HG03064 (cell line): ENCODE results near the gene NKD2.
"Not testable (repeated sequence)": the region's sequence is repeated elsewhere in the genome, so short reads cannot be mapped to it uniquely, and the experiment has no call there.

Source experiments
- ATAC-seq: cut with Tn5 transposase; IDR thresholded peaks from one replicate; pipeline ENCODE4 v1.9.1; 2021; ENCODE audit warnings: low read depth; ENCODE audit not compliant: unreplicated experiment

NKD2 gene

GRCh38 chr5:1083026-1083425 is 74.4 kb downstream of the NKD2 start:
- ATAC-seq: not testable (repeated sequence)

DNA sequence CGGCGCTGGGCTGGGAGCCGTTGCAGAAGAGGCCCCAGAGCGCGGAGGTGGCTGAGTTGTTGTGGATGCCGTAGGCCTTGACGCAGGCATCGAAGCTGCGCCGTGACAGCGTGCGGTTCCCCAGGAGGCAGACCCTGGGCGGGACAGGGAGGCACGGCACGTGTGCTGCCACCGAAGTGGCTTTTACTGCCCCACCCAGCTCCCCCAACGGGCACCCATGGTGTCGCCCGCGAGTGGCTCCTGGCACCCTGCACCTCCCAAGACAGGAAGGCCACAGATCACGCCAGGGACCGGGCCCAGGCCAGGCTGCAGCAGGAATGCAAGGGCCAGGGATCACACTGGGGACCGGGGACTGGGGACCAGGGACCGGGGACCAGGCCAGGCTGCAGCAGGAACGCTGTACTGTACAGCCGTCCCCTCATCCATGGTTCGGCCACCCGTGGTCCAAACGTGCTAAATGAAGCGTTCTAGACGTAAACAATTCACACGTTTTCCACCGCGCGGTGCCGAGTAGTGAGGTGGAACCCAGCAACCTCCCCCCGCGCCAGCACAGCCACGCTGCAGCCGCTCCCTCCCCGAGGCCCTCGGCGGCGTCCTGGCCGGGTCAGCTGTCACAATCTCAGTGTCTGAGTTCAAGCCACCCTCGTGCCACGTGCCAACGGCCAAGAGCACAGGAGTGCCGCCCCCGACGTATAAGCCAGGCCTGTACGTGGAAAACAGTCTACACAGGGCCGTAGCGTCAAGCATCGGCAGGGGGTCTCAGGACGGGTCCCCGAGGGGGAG is 75.4 kb downstream of the NKD2 start:
- ATAC-seq: no peak

GRCh38 chr5:1085391-1085790 is 76.8 kb downstream of the NKD2 start:
- ATAC-seq: no peak

GRCh38 chr5:1086137-1086536 is 77.5 kb downstream of the NKD2 start:
- no peak for ATAC-seq

GRCh38 chr5:1086871-1087270 is 78.3 kb downstream of the NKD2 start:
- no peak for ATAC-seq

DNA sequence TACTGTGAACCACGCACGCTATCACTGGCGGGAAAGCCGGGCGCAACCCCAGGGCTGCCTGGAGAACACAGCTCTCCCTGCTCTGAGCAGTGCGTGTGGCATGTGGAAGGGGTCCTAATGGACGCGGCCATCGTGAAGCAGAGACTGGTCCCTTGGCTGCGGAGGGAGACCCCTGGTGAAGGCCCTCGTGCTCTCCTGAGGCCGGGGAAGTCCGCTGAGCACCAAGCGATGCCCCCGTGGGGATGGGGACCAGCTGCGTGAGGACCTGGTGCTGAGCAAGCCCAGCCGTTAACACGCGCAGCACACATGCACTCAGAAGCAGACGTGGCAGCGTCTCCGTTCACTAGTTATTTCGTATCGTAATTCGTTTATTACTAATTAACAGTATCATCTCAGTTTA is 78.8 kb downstream of the NKD2 start:
- ATAC-seq: no peak

- ATAC-seq: no peak
These were observed 79.4 kb downstream of the NKD2 start for GRCh38 chr5:1088031-1088430.
